Activated CD4-positive, alpha-beta T cell treated with anti-CD3 and anti-CD28 coated beads, Interleukin-2, amount 50 U/mL, for 4 hours (primary cell): Measurements from ENCODE around the gene SHROOM3.

Source experiments
- DNase-seq, 2 experiments: peaks; one replicate each; pipeline ENCODE4 v3.0.0-alpha.2; 2020

The SHROOM3 gene

DNA sequence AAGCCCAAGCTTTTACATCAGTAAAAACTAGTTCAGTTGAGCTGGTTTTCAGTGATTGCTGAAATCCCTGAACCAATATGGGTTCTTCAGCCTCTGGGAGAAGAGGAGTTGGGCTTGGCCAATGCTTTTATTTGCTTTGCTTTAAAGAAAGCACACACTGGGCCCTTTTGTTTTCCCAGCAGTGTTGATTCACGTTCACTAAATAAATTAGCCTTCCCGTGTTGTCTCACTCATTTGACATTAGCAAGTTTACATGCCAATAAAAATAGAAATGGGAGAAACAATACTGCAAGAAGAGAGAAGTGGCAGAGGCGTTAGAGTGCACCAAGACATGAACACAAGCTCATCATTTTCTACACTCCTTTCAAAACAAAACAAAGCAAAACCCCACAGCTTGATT is 136.2 kb downstream of the SHROOM3 start:
- no peak for DNase-seq

DNA sequence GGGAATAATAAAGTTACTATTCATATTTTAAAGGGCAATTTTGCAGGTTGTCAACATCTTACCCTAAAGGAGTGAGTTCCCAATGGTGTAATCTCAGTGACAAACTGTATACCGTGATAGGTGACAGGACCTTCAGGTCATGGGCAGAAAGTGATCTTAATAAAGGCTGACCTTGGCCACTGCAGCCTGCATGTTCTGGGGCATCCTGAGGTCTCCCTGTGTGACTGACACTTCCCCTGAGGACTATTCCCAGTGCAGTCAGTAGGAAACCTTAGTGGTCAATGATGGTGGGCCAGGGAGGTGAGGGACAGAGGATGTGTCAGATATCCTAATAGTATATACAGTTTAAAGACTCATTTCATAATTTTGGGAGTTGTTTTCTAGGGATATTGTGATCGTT is 137.2 kb downstream of the SHROOM3 start:
- no peak for DNase-seq

DNA sequence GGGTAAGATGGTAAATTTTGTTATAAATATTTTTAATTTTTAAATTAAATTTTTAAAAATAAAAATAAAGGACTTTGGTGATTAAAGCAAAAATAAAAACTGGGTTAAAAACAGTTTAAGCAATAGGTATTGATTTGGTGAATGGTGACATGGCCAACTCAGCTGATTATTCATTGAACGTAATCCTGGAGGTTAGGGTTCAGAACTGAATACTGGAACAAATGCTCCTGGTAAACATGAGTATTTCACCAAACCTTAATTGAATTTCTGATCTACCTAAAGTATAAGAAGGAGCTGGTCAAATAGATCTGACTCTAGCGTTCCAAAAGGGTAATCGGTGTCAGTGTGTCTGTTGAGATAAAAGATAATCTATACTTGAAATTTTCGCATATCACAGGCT is 141.8 kb downstream of the SHROOM3 start:
- no peak for DNase-seq

DNA sequence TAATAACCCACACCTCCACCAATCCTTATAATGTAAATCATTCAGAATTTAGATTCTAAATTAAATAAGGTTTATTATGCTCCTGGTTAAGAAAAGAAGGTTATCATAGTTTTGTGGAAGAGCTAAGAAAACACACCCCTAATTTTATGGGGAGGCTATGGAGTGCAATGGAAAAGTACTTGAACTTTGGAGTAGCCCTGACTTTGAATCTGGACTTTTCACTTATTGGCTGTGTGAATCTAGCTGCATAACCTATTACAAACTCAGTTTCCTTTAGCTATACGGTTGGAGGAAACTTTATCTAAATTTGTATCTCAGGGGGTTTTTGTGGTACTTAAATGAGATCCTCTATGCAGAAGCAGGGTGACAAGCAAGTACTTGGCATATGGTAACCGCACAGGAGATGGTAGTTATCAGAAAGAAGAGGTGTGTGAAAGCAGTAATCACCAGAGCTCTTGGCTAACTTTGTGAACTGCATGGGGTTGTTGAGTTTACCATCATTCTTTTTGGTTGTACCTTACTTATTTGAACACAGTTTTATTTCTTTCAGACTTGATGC is 143.1 kb downstream of the SHROOM3 start:
- DNase-seq = no peak

DNA sequence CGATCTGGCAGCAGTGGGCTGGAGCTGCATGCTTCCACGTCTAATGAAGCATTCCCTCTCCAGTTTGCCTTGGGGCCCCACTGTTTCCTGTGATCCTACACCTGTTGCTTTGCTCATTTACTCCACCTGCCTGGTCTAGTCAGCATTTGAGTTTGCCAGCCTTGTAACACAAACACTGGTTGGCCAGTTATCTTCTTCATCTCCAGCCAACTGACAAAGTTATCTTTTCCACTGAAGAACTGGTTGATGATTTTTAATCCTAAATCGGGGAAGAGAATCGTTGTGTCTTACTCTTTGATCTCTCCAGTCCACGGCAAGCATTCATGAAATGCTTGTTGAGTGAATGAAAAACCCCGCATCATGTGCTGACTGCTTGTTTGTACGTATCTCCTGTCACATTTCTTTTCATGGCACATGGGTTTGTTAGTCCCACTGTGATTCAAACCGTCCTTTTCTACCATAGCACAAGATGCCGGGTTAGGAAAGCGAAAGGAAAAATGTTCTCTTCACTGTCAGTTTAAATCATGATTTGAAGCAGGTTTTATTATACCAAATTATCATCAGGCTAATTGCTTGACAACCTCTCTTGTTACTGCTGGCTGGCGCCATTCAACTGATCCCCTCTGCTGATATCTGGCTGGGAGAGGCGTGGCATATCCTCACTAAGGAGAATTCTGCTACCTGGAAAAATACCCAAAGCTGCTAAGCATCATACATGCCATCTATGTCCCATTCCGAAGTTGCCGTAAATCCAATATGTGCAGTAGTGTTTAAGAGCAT is 144.8 kb downstream of the SHROOM3 start:
- DNase-seq = no peak

DNA sequence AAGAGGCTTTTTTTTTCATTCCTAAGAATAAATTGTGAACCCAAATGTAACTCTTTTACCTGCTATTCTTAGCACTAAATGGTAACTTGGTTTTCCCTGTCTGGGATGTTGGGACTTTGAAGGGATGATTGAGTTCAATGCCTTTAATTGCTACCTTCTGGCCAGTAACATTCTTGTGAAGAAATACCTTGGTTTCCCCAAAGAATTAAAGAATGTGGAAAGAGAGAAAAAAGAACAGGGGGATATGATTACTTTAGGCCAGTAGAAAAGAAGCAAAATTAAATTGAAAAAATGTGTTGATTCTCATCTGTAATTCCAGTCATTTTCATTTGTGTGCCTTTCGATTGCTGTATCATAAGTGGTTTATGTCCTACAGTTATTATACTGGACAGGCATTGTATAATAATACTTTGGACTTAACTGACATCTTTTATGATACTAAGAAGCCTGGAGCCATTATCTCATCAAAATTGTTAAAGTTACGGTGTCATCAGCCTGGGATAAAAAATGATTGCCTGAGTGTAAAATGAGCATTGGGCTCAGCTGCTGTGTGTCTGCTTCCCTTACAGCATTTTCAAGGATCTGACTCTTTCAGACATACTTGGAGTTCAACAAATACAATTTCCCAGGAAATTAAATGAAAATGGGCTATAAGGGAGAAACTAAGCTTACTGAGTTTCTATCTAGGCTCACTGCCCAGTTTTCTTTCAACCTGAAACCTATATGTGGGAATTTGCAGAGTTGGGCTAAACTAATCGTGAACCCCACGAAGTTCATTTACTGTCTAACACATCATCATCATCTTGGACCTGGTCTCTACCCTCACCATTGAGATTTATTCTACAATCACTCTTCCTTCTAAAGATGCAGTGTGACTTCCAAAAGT is 146.3 kb downstream of the SHROOM3 start:
- no peak for DNase-seq

DNA sequence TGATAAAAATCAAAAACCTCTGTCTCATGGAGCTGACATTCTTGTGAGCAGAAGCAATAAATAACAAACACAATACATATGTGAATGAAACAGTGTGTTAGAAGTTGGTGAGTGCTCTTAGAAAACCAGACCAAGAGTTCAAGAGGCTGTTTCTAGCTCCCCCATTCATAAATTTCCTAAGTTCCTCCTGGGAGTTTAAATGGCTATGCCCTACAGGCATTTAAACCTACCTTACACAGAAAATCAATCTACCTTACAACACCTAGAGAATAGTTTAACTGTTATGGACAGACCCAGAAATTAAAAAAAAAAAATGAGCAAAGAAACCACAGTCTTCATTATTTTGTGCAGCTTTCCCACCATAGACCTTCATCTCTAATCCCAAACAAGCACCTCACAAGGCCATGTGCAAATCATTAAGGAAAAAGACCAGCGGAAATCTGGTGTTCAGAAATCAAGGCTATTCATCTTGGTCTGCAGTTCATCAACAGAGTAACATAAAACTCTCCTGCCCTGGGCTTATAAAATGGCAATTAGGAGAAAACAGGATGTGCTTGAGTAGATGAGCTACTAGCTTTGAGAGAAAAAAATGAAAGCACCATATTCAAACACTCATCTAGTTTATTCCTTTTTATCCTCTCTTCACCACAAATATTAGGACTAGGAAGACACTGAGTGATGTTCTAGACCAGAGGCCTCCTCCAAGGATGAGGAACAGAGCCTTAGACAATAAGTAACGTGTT is 147.2 kb downstream of the SHROOM3 start:
- no peak for DNase-seq

DNA sequence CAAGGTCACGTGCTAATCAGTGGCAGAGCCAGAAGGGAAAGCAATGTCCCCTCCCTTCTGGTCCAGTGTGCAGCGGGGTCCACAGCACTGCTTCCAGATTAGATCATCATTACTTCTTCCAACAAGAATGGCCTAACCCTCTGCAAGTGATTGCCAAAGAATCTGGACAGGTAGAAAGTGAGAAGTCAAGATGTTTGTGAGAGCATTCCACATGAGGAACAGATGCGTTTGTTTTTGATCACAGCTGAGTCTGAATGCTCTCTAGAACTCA is 147.7 kb downstream of the SHROOM3 start:
- no peak for DNase-seq

DNA sequence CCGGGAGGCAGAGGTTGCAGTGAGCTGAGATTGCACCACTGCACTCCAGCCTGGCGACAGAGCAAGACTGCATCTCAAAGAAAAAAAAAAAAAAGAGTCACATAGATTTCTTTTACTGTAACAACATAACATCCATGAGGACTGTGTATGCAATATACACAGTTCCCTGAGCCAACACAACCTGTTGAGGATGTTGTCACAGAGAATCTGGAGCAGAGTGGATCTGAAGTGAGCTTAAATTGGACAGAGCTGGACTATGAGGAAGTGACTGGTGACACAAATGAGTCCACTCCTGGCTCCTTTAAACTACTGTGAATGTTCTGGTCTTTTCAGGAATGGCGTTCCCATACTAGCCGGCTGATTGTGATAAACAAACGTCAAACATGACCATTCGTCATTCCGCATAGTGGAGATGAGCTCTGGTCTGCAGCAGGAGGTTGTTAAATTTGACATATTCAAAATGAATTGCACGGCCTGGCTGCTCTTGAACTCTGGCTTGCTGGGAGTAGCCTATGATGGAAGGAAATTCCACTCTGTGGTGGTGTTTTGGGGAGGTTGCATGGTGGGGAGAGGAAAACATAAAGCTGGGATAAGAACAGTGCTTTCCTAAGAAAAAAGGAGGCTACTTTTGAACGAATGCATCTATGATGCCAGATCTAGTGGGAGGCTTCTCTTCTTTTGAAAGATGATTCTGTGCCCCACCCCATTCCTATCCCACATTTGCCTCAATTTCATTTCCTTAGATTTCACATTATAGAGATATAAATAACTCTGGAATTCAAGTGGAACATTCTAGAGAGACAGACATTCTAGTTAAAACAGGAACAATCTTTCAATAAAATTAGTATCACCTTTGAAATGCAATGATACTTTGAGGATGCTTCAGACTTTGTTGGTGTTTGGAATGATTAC is 149.5 kb downstream of the SHROOM3 start:
- DNase-seq = no peak

DNA sequence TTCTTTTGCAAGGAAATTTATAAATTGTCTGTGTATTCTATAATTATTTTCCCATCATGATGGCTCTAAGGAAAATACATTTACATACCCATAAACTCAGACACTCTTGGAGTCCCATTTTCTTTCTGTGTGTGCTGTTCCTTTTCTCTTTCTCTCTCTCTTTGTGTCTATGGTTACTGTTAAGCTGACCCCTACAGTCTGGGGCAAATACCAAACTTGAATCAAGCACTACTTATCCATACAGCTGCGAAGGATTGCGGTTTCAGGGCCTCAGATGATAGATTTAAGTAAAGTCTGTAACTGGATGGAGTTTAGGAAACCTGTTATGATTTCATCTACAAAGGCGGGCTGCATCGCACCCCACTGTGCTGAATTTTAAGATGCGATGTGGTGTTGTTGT is 150.2 kb downstream of the SHROOM3 start:
- no peak for DNase-seq

DNA sequence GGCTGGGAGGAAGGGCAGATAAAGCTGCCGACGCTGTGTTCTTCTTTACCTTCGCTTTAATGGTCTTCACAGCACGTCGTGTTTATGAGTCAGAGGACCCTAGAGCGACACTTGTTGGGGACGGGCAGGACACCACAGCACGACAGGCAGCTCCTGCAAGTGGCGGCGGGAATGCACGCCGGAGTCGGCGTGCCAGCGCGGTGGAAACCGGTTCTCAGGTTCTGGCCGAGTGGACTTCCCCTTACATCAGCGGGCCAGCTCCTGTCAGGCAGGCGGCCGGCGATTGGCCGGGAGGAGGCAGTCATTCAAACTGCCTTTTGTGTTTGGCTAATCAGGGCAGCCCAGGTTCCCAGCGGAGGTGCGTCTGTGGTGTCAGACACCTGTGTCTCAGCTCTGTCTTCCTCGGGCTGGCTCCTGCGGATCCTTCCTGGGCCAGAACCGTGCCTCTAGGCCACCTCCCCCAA is 150.9 kb downstream of the SHROOM3 start:
- no peak for DNase-seq

DNA sequence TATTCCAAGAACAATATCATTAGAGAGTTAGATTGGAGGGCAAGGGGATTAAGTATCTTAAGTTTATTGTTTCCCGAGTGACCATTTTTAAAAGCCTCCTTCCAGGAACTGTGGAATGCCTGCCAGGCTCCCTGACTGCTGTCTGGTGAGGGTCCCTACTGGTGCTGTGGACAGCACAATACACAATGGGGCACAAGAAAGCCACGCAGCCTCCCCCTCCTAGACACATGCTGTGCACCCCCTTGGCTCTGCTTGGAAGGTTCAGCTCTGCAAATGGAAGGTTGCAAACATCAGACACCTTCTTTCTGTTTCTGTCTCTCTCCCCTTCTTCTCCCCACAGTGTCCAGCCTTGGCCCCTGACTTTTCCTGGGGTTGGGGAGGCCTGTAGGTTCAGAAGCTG is 153.2 kb downstream of the SHROOM3 start:
- no peak for DNase-seq

DNA sequence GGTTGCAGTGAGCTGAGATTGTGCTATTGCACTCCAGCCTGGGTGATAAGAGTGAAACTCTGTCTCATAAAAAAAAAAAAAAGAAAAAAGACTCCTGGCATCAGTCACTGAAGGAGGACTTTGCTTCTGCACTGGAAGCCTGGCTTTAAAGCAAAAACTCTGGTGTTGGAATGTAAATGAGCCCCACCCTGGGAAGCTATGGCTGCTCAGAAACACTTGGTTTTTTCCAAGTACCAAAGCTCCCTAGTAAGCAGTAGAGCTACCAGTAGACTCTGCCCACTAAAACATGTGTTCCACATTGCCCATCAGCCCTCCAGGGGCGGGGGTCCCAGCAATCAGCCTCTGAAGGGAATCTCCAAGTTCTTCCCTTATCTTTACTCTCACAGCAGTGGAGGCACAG is 154.4 kb downstream of the SHROOM3 start:
- DNase-seq = no peak

DNA sequence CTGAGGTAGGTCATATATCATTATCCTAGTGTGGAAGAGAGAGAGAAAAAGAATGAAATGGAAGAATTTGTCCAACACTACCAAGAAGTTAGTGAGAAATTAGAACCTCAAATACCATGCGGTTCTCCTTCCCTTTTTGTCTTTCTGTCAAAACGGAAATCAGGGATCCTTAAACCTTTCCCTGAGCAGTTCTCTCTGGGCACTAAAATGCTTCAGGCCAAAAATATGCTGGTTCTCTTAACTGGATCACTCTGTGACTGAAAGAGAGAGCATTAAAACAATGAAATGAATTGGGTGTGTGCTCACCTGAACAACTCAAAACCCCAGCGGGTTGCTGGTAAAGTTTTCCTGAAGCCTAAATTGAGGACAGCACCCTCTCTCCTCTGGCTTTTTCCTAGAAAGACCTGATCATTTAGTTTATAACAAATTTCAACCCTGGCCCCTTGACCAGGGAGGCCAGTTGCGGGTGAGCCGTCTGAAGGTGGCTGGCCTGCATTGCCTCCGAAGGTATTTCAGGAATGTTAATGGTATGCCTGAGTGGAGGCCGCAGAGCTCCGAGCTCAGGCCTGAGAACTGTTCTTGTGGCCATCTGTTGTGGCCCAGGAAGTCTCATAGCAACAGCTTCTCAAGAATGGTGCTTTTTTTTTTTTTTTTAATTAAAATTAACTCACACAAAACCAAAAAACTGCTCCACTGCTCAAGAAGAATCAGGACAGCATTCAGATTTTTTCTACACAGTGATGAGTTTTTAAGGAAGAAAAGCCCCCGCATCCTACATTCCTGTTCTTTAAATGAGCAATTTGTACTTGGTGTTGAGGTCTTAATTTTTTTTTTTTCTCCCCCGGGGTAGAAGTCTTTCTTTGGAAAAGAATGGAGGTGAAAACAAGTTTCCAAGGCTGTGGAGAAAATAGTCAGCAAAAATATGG is 155.1 kb downstream of the SHROOM3 start:
- no peak for DNase-seq

DNA sequence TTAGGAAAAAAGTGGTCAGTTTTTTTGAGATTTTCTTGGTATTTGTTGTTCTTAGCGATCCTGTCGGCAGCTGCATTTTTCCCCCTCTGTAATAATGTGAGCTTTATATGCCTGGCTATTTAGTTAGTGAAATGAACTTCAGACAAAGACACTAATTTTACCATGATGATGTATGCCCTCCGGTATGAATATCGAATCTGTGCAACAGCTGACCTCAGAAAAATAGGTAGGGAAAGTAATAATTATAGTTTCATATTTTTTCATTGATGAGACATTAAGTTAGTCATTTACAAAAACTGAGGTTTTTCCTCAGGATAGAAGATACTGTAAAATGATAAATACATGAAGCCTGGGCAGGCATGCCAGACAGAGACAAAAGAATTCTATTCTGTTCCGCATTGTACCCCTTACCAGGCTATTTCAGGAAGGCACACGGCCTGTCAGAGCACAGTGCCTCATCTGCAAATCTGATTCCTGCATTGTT is 155.8 kb downstream of the SHROOM3 start:
- DNase-seq = no peak

DNA sequence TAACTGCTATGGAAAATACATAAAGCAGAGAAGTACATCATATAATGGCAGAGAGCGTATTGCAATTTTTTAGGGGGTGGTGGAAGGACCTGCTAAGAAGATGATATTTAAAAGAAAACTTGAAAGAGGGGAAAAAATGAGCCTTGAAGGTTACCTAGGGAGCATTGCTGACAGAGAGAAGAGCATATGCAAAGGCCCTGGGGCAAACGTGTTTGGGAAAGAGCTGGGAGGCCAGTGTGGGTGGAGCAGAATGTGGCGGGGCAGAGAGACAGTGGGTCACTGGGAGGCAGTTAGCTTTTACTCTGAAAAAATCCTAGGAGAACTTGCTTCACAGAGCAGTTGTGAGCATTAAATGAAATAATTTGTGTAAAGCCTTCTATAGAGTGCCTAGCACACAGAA is 157.0 kb downstream of the SHROOM3 start:
- DNase-seq = no peak

DNA sequence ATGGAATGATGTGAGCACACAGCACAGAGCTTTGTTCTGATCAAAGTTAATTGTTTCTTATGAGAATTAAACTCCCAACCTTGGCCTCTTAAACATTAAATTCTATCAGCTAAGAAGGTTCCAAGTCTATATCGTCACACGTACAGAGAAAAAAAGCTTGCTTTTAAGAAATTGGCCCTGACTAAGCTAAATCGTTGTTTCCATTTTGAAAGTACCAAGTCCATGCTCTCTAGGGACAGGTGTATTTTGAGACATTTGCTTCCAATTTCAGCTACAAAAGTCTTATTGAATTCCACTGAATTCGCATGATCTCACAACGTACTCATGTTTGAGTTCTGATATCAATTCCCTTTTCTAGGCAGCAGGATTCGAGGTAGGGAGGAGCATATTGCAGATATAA is 157.4 kb downstream of the SHROOM3 start:
- DNase-seq = no peak

DNA sequence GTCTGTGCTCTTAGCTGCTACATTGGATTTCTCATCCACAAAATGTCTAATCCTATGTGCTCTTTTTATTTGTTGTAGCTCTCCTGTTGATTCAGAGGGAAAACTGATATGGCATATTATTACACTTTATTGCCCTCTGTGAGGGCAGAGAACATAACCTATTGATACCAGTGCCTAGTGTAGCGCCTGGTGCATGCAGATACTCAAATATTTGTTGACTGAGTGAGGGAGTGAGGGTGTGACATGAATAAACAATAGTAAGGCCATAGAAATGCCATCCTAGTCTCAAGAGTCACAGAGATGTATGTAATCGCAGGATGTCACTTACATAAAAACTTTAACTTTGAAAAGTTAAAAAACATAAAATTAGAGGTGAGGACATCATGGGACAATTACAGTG is 159.1 kb downstream of the SHROOM3 start:
- no peak for DNase-seq

DNA sequence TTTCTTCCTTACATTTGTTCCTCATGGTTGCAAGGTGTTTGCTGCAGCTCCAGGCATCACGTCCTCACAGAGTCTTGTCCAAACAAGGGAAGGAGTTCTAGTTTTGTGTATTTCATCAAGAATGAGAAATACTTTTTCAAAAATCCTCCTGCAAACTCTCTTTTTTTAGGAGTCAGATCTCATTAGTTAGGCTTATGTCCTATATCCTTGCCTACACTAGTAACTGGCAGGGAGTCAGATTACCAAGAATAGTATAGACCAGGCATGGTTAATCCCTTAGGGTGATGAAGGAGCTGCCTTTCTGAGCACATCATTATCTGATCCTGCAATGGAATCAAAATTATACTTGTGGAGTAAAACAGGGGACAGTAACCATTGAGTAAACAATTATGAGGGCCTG is 160.4 kb downstream of the SHROOM3 start:
- DNase-seq = no peak

DNA sequence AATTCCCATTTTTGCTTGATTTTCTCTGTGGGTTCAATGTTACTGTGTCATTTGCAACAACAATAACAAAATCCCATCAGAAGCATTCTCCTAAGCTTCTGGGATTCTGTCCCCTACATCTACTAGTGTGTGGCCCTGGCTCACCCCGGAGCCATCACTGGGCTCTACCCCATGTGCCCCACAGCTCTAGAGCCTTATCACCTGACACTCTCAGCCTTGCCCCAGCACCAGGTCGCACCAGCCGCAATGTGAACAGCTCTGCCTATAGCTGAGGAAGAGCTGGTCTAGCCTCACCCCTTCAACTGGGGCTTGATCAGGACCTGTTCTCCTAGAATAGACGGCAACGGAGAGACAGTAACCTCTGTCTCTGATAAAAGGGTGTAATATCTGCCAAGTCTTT is 161.7 kb downstream of the SHROOM3 start:
- no peak for DNase-seq

DNA sequence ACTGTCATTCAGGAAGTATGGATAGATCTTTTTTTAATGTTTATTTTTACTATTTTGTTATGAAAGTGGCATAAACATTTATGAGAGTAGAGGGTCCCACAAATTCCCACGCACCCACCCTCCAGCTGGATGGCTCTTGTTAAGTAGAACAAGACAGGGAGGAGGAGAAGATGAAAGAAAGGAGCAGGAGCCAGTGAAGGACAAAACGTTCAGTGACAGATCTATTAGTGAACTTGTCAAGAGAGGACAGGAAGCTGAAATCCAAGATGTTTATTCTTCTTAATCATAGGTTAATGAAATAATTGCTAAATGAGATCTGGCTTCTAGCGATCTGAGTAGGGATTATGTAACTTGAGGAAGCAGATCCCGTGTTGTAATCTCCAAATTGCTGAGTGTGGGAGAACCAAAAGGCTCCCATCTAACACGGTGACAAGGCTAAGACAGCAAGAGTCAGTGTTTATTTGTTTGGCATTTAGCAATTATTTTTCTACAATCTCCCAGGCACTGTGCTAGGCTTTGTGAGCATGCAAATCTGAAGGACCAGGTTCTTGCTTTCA is 162.5 kb downstream of the SHROOM3 start:
- DNase-seq = no peak
